ENCODE data around the gene TET3. TPM values are rescaled to one million over a fixed set of nuclear protein-coding genes. Genes with fewer than 3 reads are reported as not detected.

TET3 gene
- total RNA-seq, 1 donor from 2014 or later = 34.6 TPM

GRCh38 chr2:74017223-74017622 is 32.5 kb downstream of the TET3 start:
- H3K27me3 Mint-ChIP-seq = no peaks in the 10 kb centered on the region
- no peak overlapping the region for H3K4me3 Mint-ChIP-seq
- peaks cover 15% of the 10 kb centered on the region for H3K36me3 Mint-ChIP-seq
- DNase-seq (ENCODE audit: extremely low spot score, unreplicated experiment) = peak; percentile 16
- no peak overlapping the region for H3K27ac Mint-ChIP-seq
- TF ChIP-seq CTCF (conservative IDR thresholded peaks at IDR 0.05) = no peak
- peaks cover 27% of the 10 kb centered on the region for H3K4me1 Mint-ChIP-seq (ENCODE audit: unreplicated experiment)
- no peaks in the 10 kb centered on the region for H3K9me3 Mint-ChIP-seq

- no peak for TF ChIP-seq CTCF (conservative IDR thresholded peaks at IDR 0.05)
- peak; percentile 45 for DNase-seq (ENCODE audit: extremely low spot score, unreplicated experiment)
- no peaks in the 10 kb centered on the region for H3K27me3 Mint-ChIP-seq
- H3K27ac Mint-ChIP-seq = peak overlapping the region; percentile 54
- peaks cover 27% of the 10 kb centered on the region for H3K4me1 Mint-ChIP-seq (ENCODE audit: unreplicated experiment)
- peaks cover 6% of the 10 kb centered on the region for H3K36me3 Mint-ChIP-seq
- no peaks in the 10 kb centered on the region for H3K9me3 Mint-ChIP-seq
- no peak overlapping the region for H3K4me3 Mint-ChIP-seq
Observed at GRCh38 chr2:74019516-74019915, 34.8 kb downstream of the TET3 start.

- H3K27ac Mint-ChIP-seq = peak overlapping the region; percentile 32
- no peaks in the 10 kb centered on the region for H3K27me3 Mint-ChIP-seq
- peaks cover 6% of the 10 kb centered on the region for H3K36me3 Mint-ChIP-seq
- H3K4me1 Mint-ChIP-seq (ENCODE audit: unreplicated experiment) = peaks cover 27% of the 10 kb centered on the region
- H3K9me3 Mint-ChIP-seq = no peaks in the 10 kb centered on the region
- no peak for DNase-seq (ENCODE audit: extremely low spot score, unreplicated experiment)
- H3K4me3 Mint-ChIP-seq = no peak overlapping the region
- no peak for TF ChIP-seq CTCF (conservative IDR thresholded peaks at IDR 0.05)
Observed at GRCh38 chr2:74020702-74021406, 36.1 kb downstream of the TET3 start.

GRCh38 chr2:74021407-74021755 is 36.7 kb downstream of the TET3 start:
- H3K4me3 Mint-ChIP-seq = no peak overlapping the region
- H3K4me1 Mint-ChIP-seq (ENCODE audit: unreplicated experiment) = peaks cover 27% of the 10 kb centered on the region
- no peak overlapping the region for H3K27ac Mint-ChIP-seq
- no peak for TF ChIP-seq CTCF (conservative IDR thresholded peaks at IDR 0.05)
- peak; percentile 49 for DNase-seq (ENCODE audit: extremely low spot score, unreplicated experiment)
- no peaks in the 10 kb centered on the region for H3K27me3 Mint-ChIP-seq
- H3K9me3 Mint-ChIP-seq = no peaks in the 10 kb centered on the region
- H3K36me3 Mint-ChIP-seq = peaks cover 6% of the 10 kb centered on the region

- H3K4me3 Mint-ChIP-seq = no peak overlapping the region
- H3K4me1 Mint-ChIP-seq (ENCODE audit: unreplicated experiment) = peaks cover 34% of the 10 kb centered on the region
- no peaks in the 10 kb centered on the region for H3K27me3 Mint-ChIP-seq
- no peak for DNase-seq (ENCODE audit: extremely low spot score, unreplicated experiment)
- TF ChIP-seq CTCF (conservative IDR thresholded peaks at IDR 0.05) = no peak
- no peak overlapping the region for H3K27ac Mint-ChIP-seq
- H3K9me3 Mint-ChIP-seq = no peaks in the 10 kb centered on the region
- H3K36me3 Mint-ChIP-seq = peaks cover 8% of the 10 kb centered on the region
Observed at GRCh38 chr2:74024216-74024615, 39.5 kb downstream of the TET3 start.

Data from type B pancreatic cell (in vitro differentiated cells).